HEK293T (cell line): ENCODE measurements around the gene CDK14.

Source experiments
- CTCF ChIA-PET: fragments of 350-600 bp; formaldehyde crosslinking; extraction: SDS; loops from one replicate; lab custom pipeline; 2021; ENCODE audit warnings: antibody characterized with exemption, inconsistent platforms; lab: Yijun Ruan, JAX
- POLR2A ChIA-PET: fragments of 350-600 bp; formaldehyde crosslinking; extraction: SDS; loops from one replicate; lab custom pipeline; 2020; ENCODE audit warnings: antibody characterized with exemption, inconsistent platforms; lab: Yijun Ruan, JAX
- DNase-seq: peaks from one replicate; pipeline ENCODE4 v3.0.0; 2012; ENCODE audit warnings: mixed read lengths; ENCODE audit errors: extremely low spot score
- ARNT ChIP-seq: fragments of 450-650 bp; IDR thresholded peaks from 2 replicates; pipeline ENCODE4 v1.6.1; 2017; ENCODE audit warnings: mild to moderate bottlenecking
- BHLHE40 ChIP-seq: fragments of 450-650 bp; IDR thresholded peaks from 2 replicates; pipeline ENCODE4 v1.6.1; 2016; ENCODE audit warnings: mild to moderate bottlenecking, moderate library complexity, borderline replicate concordance
- CTBP1 ChIP-seq: fragments of 450-650 bp; IDR thresholded peaks from 2 replicates; pipeline ENCODE4 v1.6.1; 2016; ENCODE audit warnings: borderline replicate concordance
- ELF4 ChIP-seq: fragments of 450-650 bp; IDR thresholded peaks from 2 replicates; pipeline ENCODE4 v1.6.1; 2017; ENCODE audit warnings: antibody characterized with exemption
- FOXA1 ChIP-seq: fragments of 450-650 bp; IDR thresholded peaks from 2 replicates; pipeline ENCODE4 v1.6.1; 2016; ENCODE audit warnings: mild to moderate bottlenecking
- FOXK2 ChIP-seq: fragments of 450-650 bp; IDR thresholded peaks from 2 replicates; pipeline ENCODE4 v1.6.1; 2016; ENCODE audit warnings: mild to moderate bottlenecking
- FOXM1 ChIP-seq: fragments of 450-650 bp; IDR thresholded peaks from 2 replicates; pipeline ENCODE4 v1.6.1; 2017; ENCODE audit warnings: mild to moderate bottlenecking, borderline replicate concordance
- HDGF ChIP-seq: fragments of 450-650 bp; IDR thresholded peaks from 2 replicates; pipeline ENCODE4 v1.6.1; 2017; ENCODE audit warnings: antibody characterized with exemption, borderline replicate concordance
- L3MBTL2 ChIP-seq: fragments of 450-650 bp; conservative IDR thresholded peaks from 2 replicates; pipeline ENCODE4 v1.6.1; 2016; ENCODE audit warnings: mild to moderate bottlenecking
- LEF1 ChIP-seq: fragments of 450-650 bp; IDR thresholded peaks from 2 replicates; pipeline ENCODE4 v1.6.1; 2017; ENCODE audit warnings: mild to moderate bottlenecking, borderline replicate concordance
- NFRKB ChIP-seq: fragments of 450-650 bp; IDR thresholded peaks from 2 replicates; pipeline ENCODE4 v1.6.1; 2016; ENCODE audit warnings: mild to moderate bottlenecking, moderate library complexity
- PKNOX1 ChIP-seq: fragments of 450-650 bp; IDR thresholded peaks from 2 replicates; pipeline ENCODE4 v1.6.1; 2016
- SP1 ChIP-seq: fragments of 450-650 bp; IDR thresholded peaks from 2 replicates; pipeline ENCODE4 v1.6.1; 2017
- SUZ12 ChIP-seq: fragments of 450-650 bp; IDR thresholded peaks from 2 replicates; pipeline ENCODE4 v1.6.1; 2016; ENCODE audit warnings: mild to moderate bottlenecking
- TARDBP ChIP-seq: fragments of 450-650 bp; IDR thresholded peaks from 2 replicates; pipeline ENCODE4 v1.6.1; 2016
- ZNF384 ChIP-seq: fragments of 450-650 bp; IDR thresholded peaks from 2 replicates; pipeline ENCODE4 v1.6.1; 2016

The CDK14 gene

GRCh38 chr7:90607196-90607595, 11.1 kb downstream of the CDK14 start:
- no peak for DNase-seq
- no peak for TF ChIP-seq ZNF384
- TF ChIP-seq HDGF, result no peak
- CTCF ChIA-PET, result no interaction called here
- POLR2A ChIA-PET, result no interaction called here

- TF ChIP-seq PKNOX1 (no peak), FOXA1 (no peak), SP1 (no peak), ARNT (no peak), BHLHE40 (no peak), L3MBTL2 (no peak), NFRKB (no peak), FOXK2 (no peak), HDGF (no peak), ELF4 (no peak), ZNF384 (no peak)
- CTCF ChIA-PET, result no interaction called here
- POLR2A ChIA-PET, result no interaction called here
- no peak for DNase-seq
Observed at GRCh38 chr7:90610105-90610504, 14.0 kb downstream of the CDK14 start.

GRCh38 chr7:90611115-90611514, 15.0 kb downstream of the CDK14 start:
- CTCF ChIA-PET, result no interaction called here
- no peak for DNase-seq
- TF ChIP-seq LEF1 (no peak), SUZ12 (no peak), FOXK2 (no peak), ELF4 (no peak), PKNOX1 (no peak), L3MBTL2 (no peak), NFRKB (no peak), BHLHE40 (no peak), HDGF (no peak), ZNF384 (no peak), CTBP1 (no peak), FOXA1 (no peak)
- POLR2A ChIA-PET, result no interaction called here

GRCh38 chr7:90613088-90613498, 17.0 kb downstream of the CDK14 start:
- POLR2A ChIA-PET, result no interaction called here
- TF ChIP-seq LEF1 (no peak), ARNT (no peak), SP1 (no peak), ZNF384 (no peak), TARDBP (no peak), NFRKB (no peak), BHLHE40 (no peak), L3MBTL2 (no peak), HDGF (no peak)
- CTCF ChIA-PET, result no interaction called here
- no peak for DNase-seq

GRCh38 chr7:90617442-90617841, 21.3 kb downstream of the CDK14 start:
- no peak for TF ChIP-seq SP1
- TF ChIP-seq FOXM1, result no peak
- TF ChIP-seq PKNOX1, result no peak
- no peak for TF ChIP-seq ARNT
- TF ChIP-seq HDGF, result no peak
- TF ChIP-seq LEF1, result no peak
- no peak for TF ChIP-seq NFRKB
- TF ChIP-seq FOXA1, result no peak
- no peak for TF ChIP-seq L3MBTL2
- DNase-seq, result no peak
- ChIA-PET POLR2A (no interaction called here), CTCF (interaction anchor here (0.6 to 1.3 kb wide), 2 partner anchors 12 to 206 kb away, joined by 3 read pairs; no protein-coding TSS in a partner anchor)

- TF ChIP-seq ARNT (no peak), ZNF384 (no peak), FOXA1 (no peak), LEF1 (no peak), FOXK2 (no peak), CTBP1 (no peak), L3MBTL2 (no peak), NFRKB (no peak), FOXM1 (no peak), PKNOX1 (no peak), BHLHE40 (no peak), ELF4 (no peak)
- CTCF ChIA-PET, result no interaction called here
- POLR2A ChIA-PET, result no interaction called here
- no peak for DNase-seq
Observed at GRCh38 chr7:90618876-90619275, 22.8 kb downstream of the CDK14 start.

GRCh38 chr7:90621125-90621746, 25.1 kb downstream of the CDK14 start:
- ChIA-PET CTCF (no interaction called here), POLR2A (no interaction called here)
- no peak for DNase-seq
- no peak for TF ChIP-seq BHLHE40
- no peak for TF ChIP-seq PKNOX1
- TF ChIP-seq FOXK2, result no peak
- no peak for TF ChIP-seq FOXA1
- no peak for TF ChIP-seq SP1
- TF ChIP-seq ELF4, result no peak
- no peak for TF ChIP-seq HDGF
- TF ChIP-seq LEF1, result no peak
- TF ChIP-seq ARNT, result no peak
- no peak for TF ChIP-seq NFRKB
- TF ChIP-seq FOXM1, result no peak
- no peak for TF ChIP-seq L3MBTL2
- no peak for TF ChIP-seq CTBP1
- no peak for TF ChIP-seq ZNF384
- no peak for TF ChIP-seq TARDBP
- TF ChIP-seq SUZ12, result no peak
